HG03378 (cell line): ENCODE results near the gene CLPX.
"Not testable (repeated sequence)": the region's sequence is repeated elsewhere in the genome, so short reads cannot be mapped to it uniquely, and the experiment has no call there.

ENCODE experiments used
- ATAC-seq: cut with Tn5 transposase; IDR thresholded peaks from one replicate; pipeline ENCODE4 v1.9.1; 2021; ENCODE audit warnings: mild to moderate bottlenecking, moderate library complexity; ENCODE audit not compliant: unreplicated experiment

CLPX gene

GRCh38 chr15:65105038-65105437 lies 80.1 kb downstream of the CLPX start:
- no peak for ATAC-seq

DNA sequence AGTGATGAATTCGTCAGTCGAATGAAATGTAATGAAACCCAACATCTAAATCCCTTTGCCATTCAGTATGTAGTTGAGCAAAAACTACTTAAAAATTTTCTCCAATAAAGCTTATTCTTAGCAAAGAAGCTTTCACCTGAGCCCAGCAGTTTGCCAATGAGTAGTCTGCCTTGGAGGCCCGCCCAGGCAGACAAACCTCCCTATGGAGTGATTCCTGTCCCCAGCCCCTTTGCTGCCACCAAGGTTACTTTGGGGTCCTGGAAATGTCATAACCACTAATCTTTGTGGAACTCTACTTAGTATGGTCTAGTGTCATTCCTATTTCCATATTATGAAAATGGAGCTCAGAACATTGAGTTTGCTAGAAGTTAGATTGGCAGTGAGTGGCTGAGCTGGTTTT lies 82.2 kb downstream of the CLPX start:
- no peak for ATAC-seq

DNA sequence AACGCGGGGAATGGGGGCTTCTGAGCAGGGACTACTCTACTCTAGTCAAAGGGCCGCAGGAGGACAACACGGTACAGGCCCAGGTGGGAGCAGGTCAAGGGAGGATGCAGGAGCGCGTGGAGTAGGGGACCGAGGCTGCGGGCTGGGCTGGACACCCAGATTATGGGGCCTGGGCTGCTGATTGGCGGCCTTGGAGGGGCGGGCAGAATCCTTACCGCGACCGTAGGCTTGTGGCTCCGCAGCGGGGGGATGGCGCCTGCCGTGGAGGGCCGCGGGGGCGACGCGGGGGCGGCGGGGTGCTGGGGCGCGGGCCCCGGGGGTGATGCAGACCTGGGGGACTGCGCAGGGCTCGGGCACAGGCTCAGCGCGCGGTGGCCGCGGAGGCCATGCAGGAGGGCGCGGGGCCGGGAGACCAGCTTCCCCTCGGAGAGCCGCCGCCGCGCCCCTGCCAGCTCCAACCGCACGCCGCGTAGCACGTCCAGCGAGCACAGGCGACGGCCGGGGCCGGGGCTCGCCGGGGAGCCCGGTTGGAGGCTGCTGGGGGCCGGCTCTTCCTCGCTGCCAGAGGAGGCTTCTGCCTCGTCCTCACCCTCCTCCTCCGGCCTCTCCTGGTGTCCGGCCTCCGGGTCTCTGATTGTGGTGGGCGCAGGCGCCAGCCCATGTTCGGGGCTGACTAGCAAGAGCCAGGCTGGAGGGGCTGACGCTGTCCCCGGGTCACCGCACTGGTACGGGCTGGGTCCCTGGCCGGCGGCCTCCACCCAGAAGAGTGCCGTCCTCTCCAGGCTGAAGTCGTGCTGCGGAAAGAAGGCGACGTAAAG lies 83.0 kb downstream of the CLPX start:
- no peak for ATAC-seq

DNA sequence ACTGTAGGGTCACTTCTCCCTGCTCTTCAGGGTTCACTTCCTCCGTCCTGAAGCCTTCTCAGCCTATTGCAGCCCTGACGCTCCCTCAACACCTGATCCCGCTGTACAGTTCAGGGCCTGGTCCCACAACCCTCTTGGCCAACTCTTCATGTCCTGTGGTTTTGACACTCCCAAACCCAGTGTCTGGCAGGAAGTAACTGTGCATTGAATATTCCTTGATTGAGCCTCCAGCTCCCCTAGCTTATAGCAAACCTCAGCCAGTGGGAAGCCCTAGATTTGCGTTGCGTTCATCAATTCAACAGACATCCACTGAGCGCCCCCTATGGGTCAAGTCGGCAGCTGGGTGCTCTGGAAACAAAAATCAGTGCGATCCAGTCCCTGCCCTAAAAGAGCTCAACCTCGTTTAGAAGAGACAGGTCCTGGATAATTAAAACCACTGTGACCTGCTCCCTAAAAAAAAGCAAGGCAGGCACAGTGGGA lies 83.7 kb downstream of the CLPX start:
- ATAC-seq, result no peak

GRCh38 chr15:65100442-65100841 lies 84.7 kb downstream of the CLPX start:
- no peak for ATAC-seq

- not testable (repeated sequence) for ATAC-seq
Measured at GRCh38 chr15:65099801-65100200, 85.3 kb downstream of the CLPX start.

GRCh38 chr15:65099336-65099735 lies 85.8 kb downstream of the CLPX start:
- ATAC-seq, result no peak
